Transverse colon (tissue), 4 donors: ENCODE data around the gene SMCO4. TPM values are rescaled to one million over a fixed set of nuclear protein-coding genes. Genes with fewer than 3 reads are reported as not detected.

Experiments
- DNase-seq: peaks from one replicate; pipeline ENCODE4 v3.0.0-alpha.2; 2019
- H3K27ac ChIP-seq, 4 donors: fragments of 200-600 bp; sonication (generic); 2 replicates each; pipeline ENCODE4 v1.5.1; 2016 to 2018; ENCODE audit warnings: inconsistent platforms in 4 of 4
- H3K27me3 ChIP-seq: fragments of 200-600 bp; sonication (generic); 2 replicates; pipeline ENCODE4 v1.5.1; 2017; ENCODE audit warnings: inconsistent platforms
- H3K36me3 ChIP-seq, 4 donors: fragments of 200-600 bp; sonication (generic); 2 replicates each; pipeline ENCODE4 v1.5.1; 2017 to 2019; ENCODE audit warnings: inconsistent platforms in 4 of 4
- H3K4me1 ChIP-seq, 4 donors: fragments of 200-600 bp; sonication (generic); 2 replicates each; pipeline ENCODE4 v1.5.1; 2017 to 2020; ENCODE audit warnings: inconsistent platforms in 4 of 4
- H3K4me3 ChIP-seq, 4 donors: fragments of 200-600 bp; sonication (generic); 1 replicate in 1 of 4; 2 replicates in 3 of 4; pipeline versions ENCODE4 v1.5.1 to v1.6.1; 2017 to 2019; ENCODE audit warnings: inconsistent platforms in 4 of 4
- H3K9me3 ChIP-seq, 2 donors: fragments of 200-600 bp; sonication (generic); 2 replicates each; pipeline ENCODE4 v1.5.1; 2017 to 2019; ENCODE audit warnings: inconsistent platforms in 2 of 2
- EP300 ChIP-seq: sonication (generic); formaldehyde crosslinking; IDR thresholded peaks from one replicate; pipeline ENCODE4 v1.6.1; 2017; ENCODE audit warnings: antibody characterized with exemption, low read depth
- POLR2A ChIP-seq: fragments of 450-650 bp; IDR thresholded peaks from one replicate; pipeline ENCODE4 v1.6.1; 2016; ENCODE audit warnings: antibody characterized with exemption, mild to moderate bottlenecking, moderate library complexity
- POLR2AphosphoS5 ChIP-seq, 3 donors: sonication (generic); formaldehyde crosslinking; IDR thresholded peaks; one replicate each; pipeline ENCODE4 v1.6.1; 2016; ENCODE audit warnings: antibody characterized with exemption in 3 of 3
- WGBS, 2 donors: methylation state at CpG; one replicate each; pipeline ENCODE4 v1.1.5; 2018; ENCODE audit warnings: low coverage in 1 of 2; 5-methylcytosine and 5-hydroxymethylcytosine counted together
- in situ Hi-C, 4 donors: fragments of 200-750 bp; cut with MboI; loops; one replicate each; pipeline versions ENCODE4 v1.15.0 to v1.15.1; 2017; ENCODE audit warnings: low sequenced_read_pairs in 3 of 4, low pct_ligation_motif_present in 1 of 4, low pct_unique_long_range_greater_than_20kb in 1 of 4
- intact Hi-C: fragments of 100-400 bp; cut with DNase I; formaldehyde crosslinking; loops from one replicate; pipeline ENCODE4 v1.15.1; 2023; ENCODE audit warnings: low total_unique reads
- total RNA-seq, 4 donors: library from RNA; depleted of rRNA; stranded (reverse); fragments of >200 nt; gene quantifications; one replicate each; pipeline ENCODE4 v1.1.0, GENCODE V29; 2016
- TF ChIP-seq, protein P1 (sequence below), 5 experiments: fragments of 200-600 bp in 3 of 5; fragments of 450-650 bp in 2 of 5; sonication (generic) in 3 of 5; IDR thresholded peaks; 1 replicate in 2 of 5; 2 replicates in 3 of 5; pipeline ENCODE4 v1.5.1; 2016 to 2017; ENCODE audit warnings: antibody characterized with exemption in 5 of 5, inconsistent platforms in 3 of 5, mild to moderate bottlenecking in 2 of 5, moderate library complexity in 1 of 5

The SMCO4 gene
- total RNA-seq, 4 donors from 2014 or later: 33.3 to 80.4 (median 37.0) TPM; not detected in 1

DNA sequence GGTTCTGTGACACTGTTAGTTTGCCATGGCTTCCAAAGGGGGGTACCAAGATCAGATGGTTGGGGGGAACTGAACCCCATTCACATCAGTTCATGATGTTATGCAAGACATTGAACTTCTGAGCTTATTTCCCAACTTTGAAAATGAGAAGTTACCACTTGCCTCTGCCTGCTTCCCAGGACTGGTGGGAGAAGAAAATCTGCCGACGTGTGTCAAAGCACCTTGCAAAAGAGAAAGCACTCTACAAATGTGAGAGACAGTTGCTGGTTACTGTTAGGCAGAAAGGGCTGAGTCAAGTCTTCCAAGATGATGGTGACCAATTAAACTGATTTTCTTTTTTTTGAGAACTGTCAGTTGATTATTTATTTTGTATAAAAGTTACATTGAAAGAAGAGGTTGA is 45.6 kb downstream of the SMCO4 start:
- Histone ChIP-seq H3K9me3 (no peaks in the 10 kb centered on the region), H3K27ac (no peak overlapping the region), H3K4me1 (peaks cover 0 to 13% (median 7%) of the 10 kb centered on the region in 4 donors), H3K27me3 (no peaks in the 10 kb centered on the region), H3K36me3 (no peaks in the 10 kb centered on the region), H3K4me3 (no peak overlapping the region)
- intact Hi-C loops (no loop called here), in situ Hi-C loops (no loop called here)
- no peak for TF ChIP-seq POLR2AphosphoS5 (IDR thresholded peaks at IDR 0.05)
- 50 to 78% methylated on average over 2 of the region's 2 CpGs for WGBS, 2 donors
- no peak for DNase-seq

DNA sequence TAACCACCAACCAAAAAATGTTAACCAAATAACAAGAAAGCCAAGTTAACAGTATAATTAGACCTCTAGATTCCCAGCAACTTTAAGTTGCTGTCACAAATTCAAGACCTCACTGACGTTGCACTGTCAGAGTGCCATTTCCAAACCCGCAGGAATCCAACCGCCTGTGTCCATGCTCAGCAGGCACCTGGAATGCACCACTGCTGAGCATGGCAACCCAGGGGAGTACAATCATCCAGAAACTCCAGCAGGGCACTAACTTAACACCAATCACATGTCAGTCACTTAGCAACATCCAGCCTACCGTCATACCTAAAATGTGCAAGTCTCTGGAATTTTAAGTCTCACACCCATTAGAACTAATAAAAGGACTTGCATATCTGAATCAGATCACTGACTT is 48.8 kb downstream of the SMCO4 start:
- Histone ChIP-seq H3K9me3 (no peaks in the 10 kb centered on the region), H3K4me3 (no peak overlapping the region), H3K4me1 (peaks cover 0 to 18% (median 10%) of the 10 kb centered on the region in 4 donors), H3K27ac (no peak overlapping the region), H3K27me3 (no peaks in the 10 kb centered on the region), H3K36me3 (no peaks in the 10 kb centered on the region)
- 94% methylated on average over 4 of the region's 4 CpGs; no CpG with 5 or more reads in 1 of the 2 donors for WGBS, 2 donors
- DNase-seq: no peak
- intact Hi-C loops: no loop called here
- TF ChIP-seq POLR2A (no peak), POLR2AphosphoS5 (IDR thresholded peaks at IDR 0.05) (no peak), EP300 (no peak)
- TF ChIP-seq, protein P1, sequence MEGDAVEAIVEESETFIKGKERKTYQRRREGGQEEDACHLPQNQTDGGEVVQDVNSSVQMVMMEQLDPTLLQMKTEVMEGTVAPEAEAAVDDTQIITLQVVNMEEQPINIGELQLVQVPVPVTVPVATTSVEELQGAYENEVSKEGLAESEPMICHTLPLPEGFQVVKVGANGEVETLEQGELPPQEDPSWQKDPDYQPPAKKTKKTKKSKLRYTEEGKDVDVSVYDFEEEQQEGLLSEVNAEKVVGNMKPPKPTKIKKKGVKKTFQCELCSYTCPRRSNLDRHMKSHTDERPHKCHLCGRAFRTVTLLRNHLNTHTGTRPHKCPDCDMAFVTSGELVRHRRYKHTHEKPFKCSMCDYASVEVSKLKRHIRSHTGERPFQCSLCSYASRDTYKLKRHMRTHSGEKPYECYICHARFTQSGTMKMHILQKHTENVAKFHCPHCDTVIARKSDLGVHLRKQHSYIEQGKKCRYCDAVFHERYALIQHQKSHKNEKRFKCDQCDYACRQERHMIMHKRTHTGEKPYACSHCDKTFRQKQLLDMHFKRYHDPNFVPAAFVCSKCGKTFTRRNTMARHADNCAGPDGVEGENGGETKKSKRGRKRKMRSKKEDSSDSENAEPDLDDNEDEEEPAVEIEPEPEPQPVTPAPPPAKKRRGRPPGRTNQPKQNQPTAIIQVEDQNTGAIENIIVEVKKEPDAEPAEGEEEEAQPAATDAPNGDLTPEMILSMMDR (IDR thresholded peaks at IDR 0.05): no peak
- in situ Hi-C loops: no loop called here

DNA sequence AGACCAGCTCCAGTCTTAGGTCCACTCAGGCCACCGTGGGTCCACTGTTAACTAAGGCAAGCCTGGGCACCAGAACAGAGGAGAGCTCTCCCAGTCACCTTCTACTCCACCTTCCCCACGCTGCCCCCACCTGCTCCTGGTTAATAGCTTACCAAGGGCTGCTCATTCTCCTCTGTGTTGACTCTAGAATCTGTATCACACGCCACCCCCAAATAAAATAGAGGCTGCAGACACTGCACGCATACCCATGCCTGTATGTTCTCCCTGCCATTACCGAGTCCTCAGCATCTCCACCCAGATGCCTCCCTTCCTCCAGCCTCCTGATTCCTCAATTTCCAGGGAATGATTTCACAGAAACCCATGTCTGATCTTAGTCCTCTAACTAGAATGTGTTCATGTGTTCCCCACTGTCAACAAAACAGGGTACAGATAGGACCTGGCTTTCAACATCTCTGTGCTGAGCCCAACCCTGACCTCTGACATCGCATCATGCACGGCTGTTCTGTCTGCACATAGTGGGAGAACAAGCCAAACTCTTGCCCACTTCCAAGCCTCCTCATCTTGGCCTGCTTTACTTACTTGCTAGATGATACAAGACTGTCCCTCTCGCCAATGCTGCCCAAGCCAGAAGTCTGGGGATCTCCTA is 49.8 kb downstream of the SMCO4 start:
- in situ Hi-C loops (no loop called here), intact Hi-C loops (no loop called here)
- no peak overlapping the region for H3K4me3 ChIP-seq
- no peaks in the 10 kb centered on the region for H3K9me3 ChIP-seq
- WGBS, 2 donors: 62 to 74% methylated on average over 5 to 8 of the region's 8 CpGs
- no peak for DNase-seq
- TF ChIP-seq EP300 (no peak), POLR2AphosphoS5 (IDR thresholded peaks at IDR 0.05) (no peak), POLR2A (no peak)
- TF ChIP-seq, protein P1 (IDR thresholded peaks at IDR 0.05): no peak
- peaks cover 0 to 16% (median 10%) of the 10 kb centered on the region in 4 donors for H3K4me1 ChIP-seq
- no peaks in the 10 kb centered on the region for H3K27me3 ChIP-seq
- no peak overlapping the region for H3K27ac ChIP-seq
- H3K36me3 ChIP-seq: no peaks in the 10 kb centered on the region

DNA sequence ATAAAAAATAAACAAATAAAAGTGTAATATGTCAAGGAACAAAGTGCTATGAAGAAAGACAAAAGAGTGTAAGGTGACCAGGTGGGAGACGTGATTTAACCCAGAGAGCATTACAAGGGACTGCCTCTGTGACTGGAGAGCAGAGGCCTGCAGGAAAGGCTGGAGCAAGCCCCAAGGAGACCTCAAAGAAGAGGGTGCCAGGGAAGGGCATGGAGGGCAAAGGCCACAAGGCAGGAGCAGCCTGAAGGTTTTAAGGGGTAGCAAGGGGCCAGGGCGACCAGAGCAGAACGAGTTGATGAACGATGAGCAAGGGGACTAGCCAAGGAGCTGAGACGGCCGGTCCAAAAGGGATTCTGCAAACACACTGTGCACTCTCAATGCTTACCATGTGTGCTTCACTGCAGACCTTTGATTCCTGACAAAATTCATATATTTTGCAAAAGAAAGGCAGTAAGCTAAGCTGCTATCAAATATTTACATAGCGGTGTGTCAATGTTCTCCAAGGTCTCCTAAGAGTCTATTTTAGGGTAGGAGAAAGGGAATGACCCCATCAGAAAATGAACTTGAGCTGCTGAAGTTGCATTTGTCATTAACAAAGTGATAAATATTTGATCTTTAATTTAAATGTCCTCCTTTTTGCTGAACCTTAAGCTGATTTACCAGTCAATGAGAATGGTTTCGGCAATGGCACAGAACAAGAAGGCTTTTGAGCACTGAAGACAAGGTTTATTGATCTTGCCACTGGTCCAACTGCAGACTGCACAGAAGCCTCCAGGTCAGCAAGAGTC is 50.5 kb downstream of the SMCO4 start:
- in situ Hi-C loops: no loop called here
- WGBS, 2 donors: 90% methylated on average over 2 to 8 of the region's 8 CpGs
- H3K27me3 ChIP-seq: no peaks in the 10 kb centered on the region
- H3K27ac ChIP-seq: no peak overlapping the region
- H3K4me3 ChIP-seq: no peak overlapping the region
- H3K36me3 ChIP-seq: no peaks in the 10 kb centered on the region
- peaks cover 0 to 12% (median 6%) of the 10 kb centered on the region in 4 donors for H3K4me1 ChIP-seq
- no peaks in the 10 kb centered on the region for H3K9me3 ChIP-seq
- DNase-seq: no peak
- intact Hi-C loops: no loop called here
- TF ChIP-seq EP300 (no peak), POLR2A (no peak), POLR2AphosphoS5 (IDR thresholded peaks at IDR 0.05) (no peak)
- TF ChIP-seq, protein P1 (IDR thresholded peaks at IDR 0.05): no peak
